22Rv1 (cell line): ENCODE data around the gene SPZ1.

ENCODE experiments used
- H3K27ac ChIP-seq: fragments of 450-650 bp; 2 replicates; pipeline ENCODE4 v1.5.1; 2017
- ZFX ChIP-seq: fragments of 450-650 bp; IDR thresholded peaks from 2 replicates; pipeline ENCODE4 v1.6.1; 2017; ENCODE audit warnings: antibody characterized with exemption, borderline replicate concordance
- TF ChIP-seq, protein P1 (sequence below): fragments of 450-650 bp; IDR thresholded peaks from 2 replicates; pipeline ENCODE4 v1.5.1; 2017; ENCODE audit warnings: mild to moderate bottlenecking

Gene SPZ1

GRCh38 chr5:80360914-80361444 is 41.2 kb downstream of the SPZ1 start:
- TF ChIP-seq, protein P1, sequence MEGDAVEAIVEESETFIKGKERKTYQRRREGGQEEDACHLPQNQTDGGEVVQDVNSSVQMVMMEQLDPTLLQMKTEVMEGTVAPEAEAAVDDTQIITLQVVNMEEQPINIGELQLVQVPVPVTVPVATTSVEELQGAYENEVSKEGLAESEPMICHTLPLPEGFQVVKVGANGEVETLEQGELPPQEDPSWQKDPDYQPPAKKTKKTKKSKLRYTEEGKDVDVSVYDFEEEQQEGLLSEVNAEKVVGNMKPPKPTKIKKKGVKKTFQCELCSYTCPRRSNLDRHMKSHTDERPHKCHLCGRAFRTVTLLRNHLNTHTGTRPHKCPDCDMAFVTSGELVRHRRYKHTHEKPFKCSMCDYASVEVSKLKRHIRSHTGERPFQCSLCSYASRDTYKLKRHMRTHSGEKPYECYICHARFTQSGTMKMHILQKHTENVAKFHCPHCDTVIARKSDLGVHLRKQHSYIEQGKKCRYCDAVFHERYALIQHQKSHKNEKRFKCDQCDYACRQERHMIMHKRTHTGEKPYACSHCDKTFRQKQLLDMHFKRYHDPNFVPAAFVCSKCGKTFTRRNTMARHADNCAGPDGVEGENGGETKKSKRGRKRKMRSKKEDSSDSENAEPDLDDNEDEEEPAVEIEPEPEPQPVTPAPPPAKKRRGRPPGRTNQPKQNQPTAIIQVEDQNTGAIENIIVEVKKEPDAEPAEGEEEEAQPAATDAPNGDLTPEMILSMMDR: no peak
- no peak overlapping the region for H3K27ac ChIP-seq

DNA sequence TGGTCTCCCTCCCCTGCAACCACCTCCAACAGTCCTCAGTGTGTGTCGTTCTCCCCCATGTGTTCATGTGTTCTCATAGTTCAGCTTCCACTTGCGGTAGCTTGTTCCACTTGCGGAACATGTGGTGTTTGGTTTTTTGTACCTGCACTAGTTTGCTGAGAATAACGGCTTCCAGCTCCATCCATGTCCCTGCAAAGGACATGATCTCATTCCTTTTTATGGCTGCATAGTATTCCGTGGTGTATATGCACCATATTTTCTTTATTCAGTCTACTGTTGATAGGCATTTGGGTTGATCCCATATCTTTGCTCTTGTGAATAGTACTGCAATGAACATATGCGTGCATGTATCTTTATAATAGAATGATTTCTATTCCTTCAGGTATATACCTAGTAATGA is 45.1 kb downstream of the SPZ1 start:
- TF ChIP-seq, protein P1: no peak
- TF ChIP-seq ZFX: no peak
- H3K27ac ChIP-seq: no peak overlapping the region

DNA sequence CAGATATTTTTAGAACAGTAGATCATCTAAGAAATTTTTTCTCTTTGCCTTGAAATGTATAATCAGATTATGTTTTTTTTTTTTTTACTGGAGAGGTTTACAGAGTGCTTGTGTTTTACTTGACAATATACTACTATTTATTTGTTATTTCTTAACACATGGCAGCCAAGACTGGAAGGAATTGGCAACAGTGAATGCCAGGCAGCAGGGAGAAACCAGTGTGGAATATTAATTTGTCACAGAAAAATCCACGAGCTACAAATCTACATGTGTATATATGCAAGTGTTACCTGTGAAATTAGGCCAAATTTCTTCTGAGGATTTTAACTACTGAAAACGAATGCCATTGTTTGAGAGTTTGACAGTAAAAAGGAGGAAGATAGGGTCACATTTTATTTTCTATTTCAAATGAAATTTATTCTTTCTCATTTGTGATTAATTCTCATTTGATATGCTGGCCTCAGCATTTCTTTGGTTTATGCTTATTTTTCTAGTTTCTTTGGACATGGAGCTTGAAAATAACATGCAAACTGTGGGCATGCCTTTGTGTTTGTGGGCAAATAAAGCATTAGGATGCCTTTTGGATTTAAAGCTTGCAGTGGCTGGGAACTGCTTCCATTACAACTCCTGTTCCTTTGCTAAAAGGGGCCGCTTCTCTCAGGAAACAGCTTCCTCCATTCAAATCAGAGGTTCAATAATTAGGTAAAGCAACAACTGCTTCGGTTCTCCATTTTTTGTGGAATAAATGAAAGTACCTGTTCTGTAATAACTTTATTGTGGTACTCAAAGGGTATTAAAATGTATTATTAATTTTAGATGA is 49.1 kb downstream of the SPZ1 start:
- H3K27ac ChIP-seq: no peak overlapping the region
- no peak for TF ChIP-seq ZFX
- TF ChIP-seq, protein P1: no peak

DNA sequence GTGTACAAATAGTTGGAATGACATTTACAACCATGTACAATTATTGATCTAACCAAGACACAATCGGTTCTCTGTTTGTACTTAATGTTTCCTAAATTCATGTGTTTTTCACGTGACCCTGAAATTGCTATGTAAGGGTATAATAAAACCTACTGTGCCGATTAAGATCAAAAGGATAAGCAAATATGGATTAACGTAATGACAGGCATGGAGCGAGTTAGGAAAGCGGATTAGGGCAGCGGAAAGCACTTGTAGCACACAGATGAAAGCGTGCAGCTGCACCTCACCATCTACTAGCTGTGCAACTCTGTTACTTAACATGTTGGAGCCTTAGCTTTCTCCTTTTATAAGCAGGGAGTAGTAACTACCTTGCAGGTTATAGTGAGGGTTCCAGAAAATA is 49.7 kb downstream of the SPZ1 start:
- no peak overlapping the region for H3K27ac ChIP-seq

GRCh38 chr5:80370390-80370789 is 50.6 kb downstream of the SPZ1 start:
- TF ChIP-seq ZFX: no peak
- TF ChIP-seq, protein P1: no peak
- H3K27ac ChIP-seq: no peak overlapping the region

More for the DNA sequence above, 49.7 kb downstream of the SPZ1 start:
- TF ChIP-seq ZFX: no peak
- TF ChIP-seq, protein P1: no peak
